Peyer's patch (tissue), 4 donors: ENCODE measurements around the gene COPZ1.

Experiments
- CTCF ChIP-seq, 6 experiments: fragments of 450-650 bp in 4 of 6; fragments of 200-600 bp in 2 of 6; sonication (generic) in 1 of 6; IDR thresholded peaks; one replicate each; pipeline ENCODE4 v1.5.1; 2017 to 2019; ENCODE audit warnings: antibody characterized with exemption in 6 of 6, mild to moderate bottlenecking in 3 of 6, moderate library complexity in 1 of 6
- POLR2A ChIP-seq, 2 donors: fragments of 450-650 bp; IDR thresholded peaks; one replicate each; pipeline ENCODE4 v1.5.1; 2017; ENCODE audit warnings: antibody characterized with exemption in 2 of 2, mild to moderate bottlenecking in 2 of 2, moderate library complexity in 2 of 2

- no peak for TF ChIP-seq POLR2A (IDR thresholded peaks at IDR 0.05)
- TF ChIP-seq CTCF (IDR thresholded peaks at IDR 0.05), result no peak
These were observed 6.5 kb downstream of the COPZ1 start for GRCh38 chr12:54331461-54331860.
